ENCODE measurements around the gene CSPG4.
"Not testable (repeated sequence)": the region's sequence is repeated elsewhere in the genome, so short reads cannot be mapped to it uniquely, and the experiment has no call there.

DNA sequence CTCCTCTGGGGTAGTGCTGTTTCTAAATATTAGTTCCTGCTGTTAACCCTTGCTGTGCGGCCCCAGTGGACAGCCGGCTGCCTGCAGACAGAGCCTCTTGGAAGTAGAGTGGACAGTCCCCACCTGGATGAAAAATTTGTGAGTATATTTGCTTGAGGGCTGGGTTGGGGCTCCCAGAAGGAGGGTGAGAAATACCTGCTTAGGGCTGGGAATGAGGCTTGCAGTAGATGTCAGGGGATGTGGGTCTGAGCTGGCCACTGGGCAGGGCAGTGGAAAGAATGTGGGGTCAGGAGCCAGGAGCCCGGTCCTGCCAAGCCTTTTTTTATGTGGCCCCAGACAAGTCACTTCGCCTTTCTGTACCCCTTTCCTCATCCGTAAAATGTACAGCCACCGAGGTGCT, 4.4 kb upstream of the CSPG4 start:
- TF ChIP-seq, protein P1, sequence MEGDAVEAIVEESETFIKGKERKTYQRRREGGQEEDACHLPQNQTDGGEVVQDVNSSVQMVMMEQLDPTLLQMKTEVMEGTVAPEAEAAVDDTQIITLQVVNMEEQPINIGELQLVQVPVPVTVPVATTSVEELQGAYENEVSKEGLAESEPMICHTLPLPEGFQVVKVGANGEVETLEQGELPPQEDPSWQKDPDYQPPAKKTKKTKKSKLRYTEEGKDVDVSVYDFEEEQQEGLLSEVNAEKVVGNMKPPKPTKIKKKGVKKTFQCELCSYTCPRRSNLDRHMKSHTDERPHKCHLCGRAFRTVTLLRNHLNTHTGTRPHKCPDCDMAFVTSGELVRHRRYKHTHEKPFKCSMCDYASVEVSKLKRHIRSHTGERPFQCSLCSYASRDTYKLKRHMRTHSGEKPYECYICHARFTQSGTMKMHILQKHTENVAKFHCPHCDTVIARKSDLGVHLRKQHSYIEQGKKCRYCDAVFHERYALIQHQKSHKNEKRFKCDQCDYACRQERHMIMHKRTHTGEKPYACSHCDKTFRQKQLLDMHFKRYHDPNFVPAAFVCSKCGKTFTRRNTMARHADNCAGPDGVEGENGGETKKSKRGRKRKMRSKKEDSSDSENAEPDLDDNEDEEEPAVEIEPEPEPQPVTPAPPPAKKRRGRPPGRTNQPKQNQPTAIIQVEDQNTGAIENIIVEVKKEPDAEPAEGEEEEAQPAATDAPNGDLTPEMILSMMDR (IDR thresholded peaks at IDR 0.05) = not testable (repeated sequence)
- not testable (repeated sequence) for TF ChIP-seq EZH2 (IDR thresholded peaks at IDR 0.05; ENCODE audit: borderline replicate concordance, insufficient read depth, low read depth, low read length, poor library complexity, severe bottlenecking)
